K562 (cell line): Measurements from ENCODE around the gene ITPR1. TPM values are rescaled to one million over a fixed set of nuclear protein-coding genes. Genes with fewer than 3 reads are reported as not detected.

ENCODE experiments used
- ASH1L ChIP-seq: fragments of 450-650 bp; IDR thresholded peaks from 2 replicates; pipeline ENCODE4 v1.6.1; 2018; ENCODE audit warnings: borderline replicate concordance, mild to moderate bottlenecking, low read depth; ENCODE audit not compliant: partially characterized antibody
- GMEB1 ChIP-seq: fragments of 250-450 bp; sonication (Bioruptor Pico); IDR thresholded peaks from 2 replicates; pipeline ENCODE4 v1.4.0; 2020; ENCODE audit warnings: mild to moderate bottlenecking
- HLTF ChIP-seq: fragments of 450-650 bp; IDR thresholded peaks from 2 replicates; pipeline ENCODE4 v1.6.1; 2016
- IFI16 ChIP-seq: fragments of 250-450 bp; sonication (Bioruptor Pico); IDR thresholded peaks from 2 replicates; pipeline ENCODE4 v2.1.2; 2022; ENCODE audit warnings: mild to moderate bottlenecking, inconsistent platforms
- KDM5B ChIP-seq: fragments of 200-600 bp; sonication (generic); IDR thresholded peaks from 2 replicates; pipeline ENCODE4 v1.6.1; 2012; ENCODE audit warnings: low read depth, mild to moderate bottlenecking, moderate library complexity, low read length, control low read depth, inconsistent platforms; ENCODE audit not compliant: insufficient replicate concordance
- MIER1 ChIP-seq: fragments of 450-650 bp; IDR thresholded peaks from 2 replicates; pipeline ENCODE4 v1.6.1; 2016; ENCODE audit warnings: antibody characterized with exemption, mild to moderate bottlenecking, low read depth
- NFE2 ChIP-seq: IDR thresholded peaks from 2 replicates; pipeline ENCODE4 v1.6.1; 2014; ENCODE audit warnings: antibody characterized with exemption, low read depth
- PHTF2 ChIP-seq: fragments of 250-450 bp; sonication (Bioruptor Pico); IDR thresholded peaks from 2 replicates; pipeline ENCODE4 v1.5.0; 2021; ENCODE audit warnings: mild to moderate bottlenecking
- POLR2H ChIP-seq: IDR thresholded peaks from 2 replicates; pipeline ENCODE4 v1.6.1; 2016; ENCODE audit warnings: missing genetic modification characterization, low read depth, mild to moderate bottlenecking, control low read depth, missing compliant biosample characterization, moderate library complexity
- SNIP1 ChIP-seq: fragments of 450-650 bp; IDR thresholded peaks from 2 replicates; pipeline ENCODE4 v1.7.1; 2017; ENCODE audit warnings: low read depth, mild to moderate bottlenecking
- ZBTB1 ChIP-seq: sonication (generic); formaldehyde crosslinking; IDR thresholded peaks from 2 replicates; pipeline ENCODE4 v1.8.1; 2023; ENCODE audit warnings: missing genetic modification reagents, low read depth, mild to moderate bottlenecking, borderline replicate concordance
- ZNF277 ChIP-seq: fragments of 250-450 bp; sonication (Bioruptor Pico); IDR thresholded peaks from 2 replicates; pipeline ENCODE4 v1.8.0; 2022; ENCODE audit warnings: inconsistent platforms, mild to moderate bottlenecking, moderate library complexity, borderline replicate concordance
- ZNF639 ChIP-seq, 2 experiments: fragments of 200-800 bp in 1 of 2; sonication (Bioruptor generic) in 1 of 2; sonication (generic) in 1 of 2; formaldehyde crosslinking in 1 of 2; IDR thresholded peaks in 1 of 2; conservative IDR thresholded peaks in 1 of 2; 2 replicates each; pipeline versions ENCODE4 v1.5.0 to v1.6.1; 2016 to 2020; ENCODE audit warnings: missing compliant biosample characterization in 1 of 2, missing genetic modification characterization in 1 of 2, missing genetic modification reagents in 1 of 2
- polyA plus RNA-seq, 8 experiments: library from polyadenylated mRNA; depleted of rRNA in 4 of 8; stranded (reverse) in 5 of 8; unstranded in 3 of 8; fragments of >200 nt; fragmentation: Nextera tagmentation in 2 of 8; fragmentation: Illumina TruSeq in 1 of 8; extraction: Ambion mirVana in 2 of 8; extraction: Trizol in 1 of 8; gene quantifications; 2 replicates each; pipeline versions ENCODE4 v1.2.1 to v1.2.3, GENCODE V29; 2011 to 2014; ENCODE audit warnings: inconsistent platforms in 1 of 8, missing spikeins in 1 of 8
- total RNA-seq, 7 experiments: library from RNA; depleted of rRNA in 6 of 7; stranded (reverse); fragments of >200 nt in 6 of 7; fragmentation: Illumina TruSeq in 2 of 7; extraction: Trizol in 2 of 7; gene quantifications; 2 replicates each; pipeline versions ENCODE4 v1.2.1 to v1.2.3, GENCODE V29; 2011 to 2021; ENCODE audit warnings: low replicate concordance in 1 of 7
- TF ChIP-seq, protein P1 (sequence below), 2 experiments: fragments of 450-650 bp; IDR thresholded peaks; 2 replicates each; pipeline ENCODE4 v1.6.1; 2018; ENCODE audit warnings: mild to moderate bottlenecking in 2 of 2, low read depth in 1 of 2; ENCODE audit not compliant: partially characterized antibody in 2 of 2
- TF ChIP-seq, protein P2 (sequence below): fragments of 200-800 bp; sonication (Bioruptor generic); IDR thresholded peaks from 2 replicates; pipeline ENCODE4 v1.6.1; 2017; ENCODE audit warnings: missing genetic modification characterization, missing compliant biosample characterization

The ITPR1 gene
- total and polyA plus RNA-seq, 9 of the 15 experiments (the other 6 are each of a cell fraction or from before 2014, with no cell fraction given), result 22.4 to 40.0 (median 27.4) TPM

- TF ChIP-seq GMEB1 (peak; percentile 53), ZNF277 (CRISPR knock-in tag) (no peak), HLTF (peak; percentile 37; the same call in 1 of the 2 replicates), ASH1L (no peak), PHTF2 (CRISPR knock-in tag) (peak; percentile 42; the same call in 1 of the 2 replicates), NFE2 (no peak), ZBTB1 (CRISPR knock-in tag) (0 out of 2 replicates have a peak, but pooled peaks have one; percentile 4), SNIP1 (no peak), IFI16 (no peak), KDM5B (peak; percentile 100), MIER1 (no peak), ZNF639 (CRISPR knock-in tag; conservative IDR thresholded peaks at IDR 0.05 in 1 of 2, IDR thresholded peaks at IDR 0.05 in 1 of 2) (peak in 1 of 2 experiments; percentile 70; a peak in 1 of 4 replicates), POLR2H (peak; percentile 98)
- TF ChIP-seq, protein P1, sequence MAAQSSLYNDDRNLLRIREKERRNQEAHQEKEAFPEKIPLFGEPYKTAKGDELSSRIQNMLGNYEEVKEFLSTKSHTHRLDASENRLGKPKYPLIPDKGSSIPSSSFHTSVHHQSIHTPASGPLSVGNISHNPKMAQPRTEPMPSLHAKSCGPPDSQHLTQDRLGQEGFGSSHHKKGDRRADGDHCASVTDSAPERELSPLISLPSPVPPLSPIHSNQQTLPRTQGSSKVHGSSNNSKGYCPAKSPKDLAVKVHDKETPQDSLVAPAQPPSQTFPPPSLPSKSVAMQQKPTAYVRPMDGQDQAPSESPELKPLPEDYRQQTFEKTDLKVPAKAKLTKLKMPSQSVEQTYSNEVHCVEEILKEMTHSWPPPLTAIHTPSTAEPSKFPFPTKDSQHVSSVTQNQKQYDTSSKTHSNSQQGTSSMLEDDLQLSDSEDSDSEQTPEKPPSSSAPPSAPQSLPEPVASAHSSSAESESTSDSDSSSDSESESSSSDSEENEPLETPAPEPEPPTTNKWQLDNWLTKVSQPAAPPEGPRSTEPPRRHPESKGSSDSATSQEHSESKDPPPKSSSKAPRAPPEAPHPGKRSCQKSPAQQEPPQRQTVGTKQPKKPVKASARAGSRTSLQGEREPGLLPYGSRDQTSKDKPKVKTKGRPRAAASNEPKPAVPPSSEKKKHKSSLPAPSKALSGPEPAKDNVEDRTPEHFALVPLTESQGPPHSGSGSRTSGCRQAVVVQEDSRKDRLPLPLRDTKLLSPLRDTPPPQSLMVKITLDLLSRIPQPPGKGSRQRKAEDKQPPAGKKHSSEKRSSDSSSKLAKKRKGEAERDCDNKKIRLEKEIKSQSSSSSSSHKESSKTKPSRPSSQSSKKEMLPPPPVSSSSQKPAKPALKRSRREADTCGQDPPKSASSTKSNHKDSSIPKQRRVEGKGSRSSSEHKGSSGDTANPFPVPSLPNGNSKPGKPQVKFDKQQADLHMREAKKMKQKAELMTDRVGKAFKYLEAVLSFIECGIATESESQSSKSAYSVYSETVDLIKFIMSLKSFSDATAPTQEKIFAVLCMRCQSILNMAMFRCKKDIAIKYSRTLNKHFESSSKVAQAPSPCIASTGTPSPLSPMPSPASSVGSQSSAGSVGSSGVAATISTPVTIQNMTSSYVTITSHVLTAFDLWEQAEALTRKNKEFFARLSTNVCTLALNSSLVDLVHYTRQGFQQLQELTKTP (IDR thresholded peaks at IDR 0.05; ENCODE audit: low read depth in 1 of 2, partially characterized antibody in 2 of 2), result peak; percentile 70 to 98
- TF ChIP-seq, protein P2, sequence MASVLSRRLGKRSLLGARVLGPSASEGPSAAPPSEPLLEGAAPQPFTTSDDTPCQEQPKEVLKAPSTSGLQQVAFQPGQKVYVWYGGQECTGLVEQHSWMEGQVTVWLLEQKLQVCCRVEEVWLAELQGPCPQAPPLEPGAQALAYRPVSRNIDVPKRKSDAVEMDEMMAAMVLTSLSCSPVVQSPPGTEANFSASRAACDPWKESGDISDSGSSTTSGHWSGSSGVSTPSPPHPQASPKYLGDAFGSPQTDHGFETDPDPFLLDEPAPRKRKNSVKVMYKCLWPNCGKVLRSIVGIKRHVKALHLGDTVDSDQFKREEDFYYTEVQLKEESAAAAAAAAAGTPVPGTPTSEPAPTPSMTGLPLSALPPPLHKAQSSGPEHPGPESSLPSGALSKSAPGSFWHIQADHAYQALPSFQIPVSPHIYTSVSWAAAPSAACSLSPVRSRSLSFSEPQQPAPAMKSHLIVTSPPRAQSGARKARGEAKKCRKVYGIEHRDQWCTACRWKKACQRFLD (CRISPR knock-in tag), result peak; percentile 91
These were observed at the start of gene ITPR1 (continued) for GRCh38 chr3:4493014-4493940.
